Chondrocyte (in vitro differentiated cells): ENCODE results near the gene TSPAN9. TPM values are rescaled to one million over a fixed set of nuclear protein-coding genes. Genes with fewer than 3 reads are reported as not detected.
"Not testable (repeated sequence)": the region's sequence is repeated elsewhere in the genome, so short reads cannot be mapped to it uniquely, and the experiment has no call there.

ENCODE experiments used
- DNase-seq: peaks from one replicate; pipeline ENCODE4 v3.0.0; 2021; ENCODE audit warnings: mixed read lengths, low spot score
- H3K27ac Mint-ChIP-seq: one replicate; pipeline ENCODE4 v1.8.0; 2021; ENCODE audit warnings: mild to moderate bottlenecking, moderate library complexity, mixed read lengths; ENCODE audit not compliant: unreplicated experiment
- H3K27me3 Mint-ChIP-seq: 2 replicates; pipeline ENCODE4 v1.8.0; 2021; ENCODE audit warnings: low read depth, mixed read lengths
- H3K36me3 Mint-ChIP-seq: 2 replicates; pipeline ENCODE4 v1.8.0; 2021; ENCODE audit warnings: low read depth, mixed read lengths
- H3K4me1 Mint-ChIP-seq: 2 replicates; pipeline ENCODE4 v1.8.0; 2021; ENCODE audit warnings: low read depth, mild to moderate bottlenecking, mixed read lengths
- H3K4me3 Mint-ChIP-seq: one replicate; pipeline ENCODE4 v1.8.0; 2021; ENCODE audit warnings: mild to moderate bottlenecking, moderate library complexity, mixed read lengths; ENCODE audit not compliant: unreplicated experiment
- H3K9me3 Mint-ChIP-seq: 2 replicates; pipeline ENCODE4 v1.8.0; 2021; ENCODE audit warnings: low read depth, mixed read lengths
- total RNA-seq: library from RNA; stranded (reverse); gene quantifications from 3 replicates; pipeline ENCODE4 v1.2.1, GENCODE V29; 2021
- TF ChIP-seq, protein P1 (sequence below): fragments of 200-600 bp; sonication (generic); IDR thresholded peaks from 2 replicates; pipeline ENCODE4 v1.5.0; 2021; ENCODE audit warnings: antibody characterized with exemption, mild to moderate bottlenecking, moderate library complexity

The TSPAN9 gene
- total RNA-seq, 1 donor from 2014 or later, result 50.4 TPM

DNA sequence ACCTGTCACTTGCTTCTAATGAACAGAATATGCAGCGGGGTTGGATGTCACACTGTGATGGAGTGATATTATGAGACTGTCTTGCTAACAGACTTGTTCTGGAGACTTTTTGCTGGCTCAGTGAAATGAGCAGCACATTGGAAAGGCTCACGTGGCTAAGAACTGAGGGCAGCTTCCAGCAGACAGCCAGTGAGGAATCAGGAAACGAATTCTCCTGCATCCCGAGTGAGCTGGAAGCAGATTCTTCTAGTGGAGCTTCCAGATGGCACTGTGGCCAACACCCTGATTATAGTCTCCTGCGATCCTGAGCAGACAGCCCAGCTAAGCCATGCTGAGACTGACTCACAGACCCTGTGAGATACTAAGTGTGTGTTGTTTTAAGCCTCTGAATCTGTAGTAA, 16.1 kb upstream of the TSPAN9 start:
- Mint-ChIP-seq H3K9me3 (peaks cover 9% of the 10 kb centered on the region), H3K4me3 (no peak overlapping the region), H3K27me3 (no peaks in the 10 kb centered on the region), H3K4me1 (peaks cover 21% of the 10 kb centered on the region), H3K36me3 (peaks cover 4% of the 10 kb centered on the region), H3K27ac (peak overlapping the region; percentile 10)
- TF ChIP-seq, protein P1, sequence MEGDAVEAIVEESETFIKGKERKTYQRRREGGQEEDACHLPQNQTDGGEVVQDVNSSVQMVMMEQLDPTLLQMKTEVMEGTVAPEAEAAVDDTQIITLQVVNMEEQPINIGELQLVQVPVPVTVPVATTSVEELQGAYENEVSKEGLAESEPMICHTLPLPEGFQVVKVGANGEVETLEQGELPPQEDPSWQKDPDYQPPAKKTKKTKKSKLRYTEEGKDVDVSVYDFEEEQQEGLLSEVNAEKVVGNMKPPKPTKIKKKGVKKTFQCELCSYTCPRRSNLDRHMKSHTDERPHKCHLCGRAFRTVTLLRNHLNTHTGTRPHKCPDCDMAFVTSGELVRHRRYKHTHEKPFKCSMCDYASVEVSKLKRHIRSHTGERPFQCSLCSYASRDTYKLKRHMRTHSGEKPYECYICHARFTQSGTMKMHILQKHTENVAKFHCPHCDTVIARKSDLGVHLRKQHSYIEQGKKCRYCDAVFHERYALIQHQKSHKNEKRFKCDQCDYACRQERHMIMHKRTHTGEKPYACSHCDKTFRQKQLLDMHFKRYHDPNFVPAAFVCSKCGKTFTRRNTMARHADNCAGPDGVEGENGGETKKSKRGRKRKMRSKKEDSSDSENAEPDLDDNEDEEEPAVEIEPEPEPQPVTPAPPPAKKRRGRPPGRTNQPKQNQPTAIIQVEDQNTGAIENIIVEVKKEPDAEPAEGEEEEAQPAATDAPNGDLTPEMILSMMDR, result no peak
- DNase-seq, result no peak

DNA sequence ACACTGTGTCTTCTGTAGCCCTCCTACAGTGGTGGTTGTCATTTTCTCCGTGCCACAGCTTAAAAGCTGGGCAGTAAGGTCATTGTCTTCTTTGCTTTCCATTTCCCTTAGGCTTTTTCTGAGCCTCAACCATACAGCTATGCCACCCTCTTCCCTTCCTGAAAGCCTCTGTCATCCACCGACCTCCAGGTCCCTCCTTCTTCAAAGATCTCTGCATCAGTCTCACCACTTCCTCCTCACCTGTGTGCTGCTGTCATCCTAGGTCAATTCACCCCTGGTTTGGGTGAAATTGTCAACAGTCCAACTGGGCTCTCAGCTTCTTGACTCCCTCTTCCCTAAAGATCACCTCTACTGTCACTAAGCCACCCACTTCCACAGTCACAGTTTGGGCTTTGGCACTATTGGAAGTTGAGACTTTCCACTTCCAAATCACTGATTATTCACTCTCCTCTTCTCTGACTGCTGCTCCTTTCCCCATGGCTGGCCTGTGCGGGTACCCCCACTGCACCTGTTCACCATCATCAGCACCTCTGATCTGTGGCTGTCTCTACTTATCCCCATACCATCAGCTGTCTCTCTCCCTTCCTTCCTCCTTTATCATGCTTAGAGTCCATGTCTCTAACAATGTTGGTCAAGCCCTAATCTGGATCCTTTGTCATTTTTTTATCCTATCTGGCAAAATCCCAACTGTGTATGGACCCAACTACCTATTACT, 15.5 kb upstream of the TSPAN9 start:
- Mint-ChIP-seq H3K36me3 (peaks cover 4% of the 10 kb centered on the region), H3K27me3 (no peaks in the 10 kb centered on the region), H3K27ac (peak overlapping the region; percentile 10), H3K9me3 (peaks cover 9% of the 10 kb centered on the region), H3K4me3 (no peak overlapping the region), H3K4me1 (peaks cover 23% of the 10 kb centered on the region)
- no peak for DNase-seq
- TF ChIP-seq, protein P1, result no peak

DNA sequence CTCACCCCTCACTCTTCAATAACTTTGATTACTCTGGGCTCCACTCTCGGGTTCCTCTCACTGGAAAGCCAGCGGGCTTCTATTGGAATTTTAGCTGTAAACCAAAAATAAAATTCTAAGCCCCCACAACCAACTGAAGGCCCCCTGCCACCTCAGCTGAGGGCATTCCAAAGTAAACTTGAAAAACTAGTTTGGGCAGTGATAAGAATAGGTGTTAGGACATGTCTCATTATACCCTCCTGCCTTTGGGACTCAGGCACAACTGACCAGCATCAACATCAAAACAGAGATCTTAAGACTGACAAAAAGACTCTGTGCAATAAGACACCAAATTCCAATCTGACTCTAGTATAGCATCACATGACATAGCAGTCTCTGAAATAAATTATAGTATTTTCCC, 11.9 kb upstream of the TSPAN9 start:
- H3K4me1 Mint-ChIP-seq, result peaks cover 20% of the 10 kb centered on the region
- H3K36me3 Mint-ChIP-seq, result peaks cover 4% of the 10 kb centered on the region
- peaks cover 7% of the 10 kb centered on the region for H3K9me3 Mint-ChIP-seq
- no peaks in the 10 kb centered on the region for H3K27me3 Mint-ChIP-seq
- DNase-seq, result no peak
- H3K4me3 Mint-ChIP-seq, result no peak overlapping the region
- H3K27ac Mint-ChIP-seq, result no peak overlapping the region
- TF ChIP-seq, protein P1, result no peak

DNA sequence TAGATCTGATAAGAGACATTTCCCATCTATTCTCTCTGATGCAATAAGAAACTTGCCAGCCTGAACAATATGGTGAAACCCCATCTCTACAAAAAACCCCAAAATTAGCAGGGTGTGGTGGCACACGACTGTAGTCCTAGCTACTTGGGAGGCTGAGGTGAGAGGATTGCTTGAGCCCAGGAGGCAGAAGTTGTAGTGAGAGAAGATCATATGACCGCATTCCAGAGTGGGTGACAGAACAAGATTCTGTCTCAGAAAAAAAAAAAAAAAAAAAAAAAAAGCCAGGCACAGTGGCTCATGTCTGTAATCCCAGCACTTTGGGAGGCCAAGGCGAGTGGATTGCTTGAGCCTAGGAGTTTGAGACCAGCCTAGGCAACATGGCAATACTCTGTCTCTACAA, 11.3 kb upstream of the TSPAN9 start:
- H3K9me3 Mint-ChIP-seq, H3K36me3 Mint-ChIP-seq, DNase-seq, H3K27me3 Mint-ChIP-seq, H3K27ac Mint-ChIP-seq, H3K4me3 Mint-ChIP-seq: not testable (repeated sequence)
- H3K4me1 Mint-ChIP-seq, result peaks cover 18% of the 10 kb centered on the region

DNA sequence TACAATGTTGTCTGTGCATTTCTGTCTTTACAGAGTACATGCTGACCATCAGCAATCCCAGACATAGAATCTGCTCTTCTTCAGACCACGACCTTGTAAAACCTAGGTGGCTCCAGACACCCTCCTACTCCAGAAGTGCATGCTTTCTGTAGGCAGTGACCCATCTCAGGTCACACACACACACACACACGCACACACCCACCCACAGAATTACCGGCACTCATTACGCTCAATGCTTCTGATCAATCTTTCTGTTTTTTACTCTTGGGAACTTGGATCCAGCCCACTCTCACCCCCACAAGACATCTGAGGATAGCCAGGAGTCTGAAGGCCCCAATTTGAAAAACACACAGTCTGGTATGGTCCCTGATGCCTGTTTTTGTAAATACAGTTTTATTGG, 7.5 kb upstream of the TSPAN9 start:
- Mint-ChIP-seq H3K4me1 (peaks cover 19% of the 10 kb centered on the region), H3K27me3 (no peaks in the 10 kb centered on the region), H3K4me3 (no peak overlapping the region), H3K9me3 (no peaks in the 10 kb centered on the region), H3K36me3 (no peaks in the 10 kb centered on the region), H3K27ac (no peak overlapping the region)
- DNase-seq, result no peak
- TF ChIP-seq, protein P1, result no peak

DNA sequence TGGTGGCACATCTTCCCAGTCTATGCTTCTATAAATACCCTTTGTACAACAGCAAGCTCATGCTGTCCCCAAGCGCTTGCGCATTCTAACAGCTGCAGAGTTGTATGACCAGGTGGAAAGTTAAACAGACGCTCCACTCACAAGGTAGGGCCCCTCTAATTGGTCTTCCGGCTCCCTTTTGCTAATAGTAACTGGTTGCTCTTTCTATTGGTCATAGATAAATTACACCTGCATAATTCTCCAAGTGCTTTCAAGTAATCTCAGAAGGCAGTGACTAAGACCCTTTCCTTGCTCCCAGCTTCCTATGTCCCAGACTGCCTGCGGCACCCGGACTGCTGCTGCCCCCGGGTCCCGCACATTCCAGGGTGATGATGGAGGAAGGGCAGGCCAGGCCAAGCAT, 6.1 kb upstream of the TSPAN9 start:
- peaks cover 18% of the 10 kb centered on the region for H3K4me1 Mint-ChIP-seq
- H3K27me3 Mint-ChIP-seq, result no peaks in the 10 kb centered on the region
- H3K9me3 Mint-ChIP-seq, result no peaks in the 10 kb centered on the region
- no peak for DNase-seq
- H3K36me3 Mint-ChIP-seq, result no peaks in the 10 kb centered on the region
- no peak overlapping the region for H3K4me3 Mint-ChIP-seq
- TF ChIP-seq, protein P1, result no peak
- no peak overlapping the region for H3K27ac Mint-ChIP-seq
